Activated B cell treated with CpG ODN at 0.5 μM for 24 hours (primary cell): ENCODE measurements around the gene ZNF71. TPM values are rescaled to one million over a fixed set of nuclear protein-coding genes. Genes with fewer than 3 reads are reported as not detected.
"Not testable (repeated sequence)": the region's sequence is repeated elsewhere in the genome, so short reads cannot be mapped to it uniquely, and the experiment has no call there.

Source experiments
- ATAC-seq: fragments of 200-7000 bp; cut with Tn5 transposase; one replicate; pipeline ENCODE4 v1.10.0; 2021; ENCODE audit warnings: low read depth, mild to moderate bottlenecking, moderate library complexity
- CTCF ChIA-PET: fragments of 350-600 bp; sonication (Branson Sonifier 250); formaldehyde crosslinking; loops from one replicate; lab custom pipeline; 2021; ENCODE audit warnings: antibody characterized with exemption; lab: Charles Lee
- POLR2A ChIA-PET: fragments of 350-600 bp; sonication (Branson Sonifier 250); formaldehyde crosslinking; loops from one replicate; lab custom pipeline; 2021; ENCODE audit warnings: antibody characterized with exemption; lab: Charles Lee
- DNase-seq: peaks from one replicate; pipeline ENCODE4 v3.0.0; 2022
- H3K27ac Mint-ChIP-seq: one replicate; pipeline ENCODE4 v1.8.0; 2020; ENCODE audit warnings: mixed read lengths
- H3K27me3 Mint-ChIP-seq: one replicate; pipeline ENCODE4 v1.8.0; 2021; ENCODE audit warnings: mixed read lengths
- H3K36me3 Mint-ChIP-seq: one replicate; pipeline ENCODE4 v1.8.0; 2021; ENCODE audit warnings: low read depth, mixed read lengths
- H3K4me1 Mint-ChIP-seq: one replicate; pipeline ENCODE4 v1.8.0; 2021; ENCODE audit warnings: mixed read lengths
- H3K4me3 Mint-ChIP-seq: one replicate; pipeline ENCODE4 v1.8.0; 2020; ENCODE audit warnings: mild to moderate bottlenecking, mixed read lengths
- H3K9me3 Mint-ChIP-seq: one replicate; pipeline ENCODE4 v1.8.0; 2020; ENCODE audit warnings: mixed read lengths
- CTCF ChIP-seq: fragments of 200-600 bp; IDR thresholded peaks from one replicate; pipeline ENCODE4 v1.8.0; 2022; ENCODE audit warnings: antibody characterized with exemption, mild to moderate bottlenecking
- intact Hi-C: fragments of 100-400 bp; cut with micrococcal nuclease; formaldehyde crosslinking; loops from one replicate; pipeline ENCODE4 v1.15.1; 2024
- total RNA-seq: library from RNA; stranded (reverse); gene quantifications from 2 replicates; pipeline ENCODE4 v1.2.3, GENCODE V29; 2022

Gene ZNF71
- total RNA-seq, 1 donor from 2014 or later = 6.7 TPM

- Mint-ChIP-seq H3K36me3 (peaks cover 32% of the 10 kb centered on the region), H3K4me3 (no peak overlapping the region), H3K4me1 (peaks cover 16% of the 10 kb centered on the region), H3K9me3 (peaks cover 5% of the 10 kb centered on the region), H3K27ac (no peak overlapping the region), H3K27me3 (no peaks in the 10 kb centered on the region)
- no peak for ATAC-seq
- no peak for TF ChIP-seq CTCF
- intact Hi-C loops = no loop called here
- POLR2A ChIA-PET = no interaction called here
- CTCF ChIA-PET = no interaction called here
- no peak for DNase-seq
These were observed 72.3 kb downstream of the ZNF71 start for GRCh38 chr19:56667311-56667870.

GRCh38 chr19:56668676-56669075 lies 73.6 kb downstream of the ZNF71 start:
- TF ChIP-seq CTCF = no peak
- DNase-seq (no peak), ATAC-seq (no peak)
- Mint-ChIP-seq H3K4me3 (no peak overlapping the region), H3K27ac (no peak overlapping the region), H3K27me3 (no peaks in the 10 kb centered on the region), H3K9me3 (peaks cover 3% of the 10 kb centered on the region), H3K36me3 (peaks cover 28% of the 10 kb centered on the region), H3K4me1 (peaks cover 16% of the 10 kb centered on the region)
- ChIA-PET POLR2A (no interaction called here), CTCF (no interaction called here)
- intact Hi-C loops = no loop called here

- Mint-ChIP-seq H3K27me3 (no peaks in the 10 kb centered on the region), H3K4me1 (peaks cover 16% of the 10 kb centered on the region), H3K27ac (no peak overlapping the region), H3K36me3 (peaks cover 12% of the 10 kb centered on the region), H3K9me3 (no peaks in the 10 kb centered on the region), H3K4me3 (peak overlapping the region; percentile 94)
- POLR2A ChIA-PET = interaction anchor here (1.4 kb wide), 1 partner anchor 10 kb away, joined by 5 read pairs; no protein-coding TSS in a partner anchor
- no peak for DNase-seq
- ATAC-seq = no peak
- TF ChIP-seq CTCF = no peak
- intact Hi-C loops = loop anchor here (5.0 kb wide), 1 partner anchor 193 kb away; the partner anchor contains the start of gene ZNF667
- CTCF ChIA-PET = no interaction called here
These were observed 75.4 kb downstream of the ZNF71 start for GRCh38 chr19:56670401-56670960.

- ATAC-seq = peak; percentile 30
- DNase-seq = no peak
- TF ChIP-seq CTCF = no peak
- ChIA-PET POLR2A (interaction anchor here (0.7 to 1.4 kb wide), 4 partner anchors 11 to 888 kb away, joined by 3 to 6 read pairs (median 4); partner anchors contain the start of gene ZFP28), CTCF (no interaction called here)
- Mint-ChIP-seq H3K27me3 (no peaks in the 10 kb centered on the region), H3K27ac (peak overlapping the region; percentile 84), H3K9me3 (no peaks in the 10 kb centered on the region), H3K4me1 (peaks cover 16% of the 10 kb centered on the region), H3K4me3 (peak overlapping the region; percentile 94), H3K36me3 (peaks cover 12% of the 10 kb centered on the region)
- intact Hi-C loops = loop anchor here (1.0 to 5.0 kb wide), 5 partner anchors 76 to 278 kb away; partner anchors contain the start of genes ZFP28, ZNF582, ZNF583 and ZNF667
These were observed 76.0 kb downstream of the ZNF71 start for GRCh38 chr19:56670961-56671612.

GRCh38 chr19:56671613-56671994 lies 76.5 kb downstream of the ZNF71 start, which contains the start of gene ZNF835:
Gene ZNF835 (minus strand): TSS chr19:56671757. CDS start chr19:56665198, 6,559 bp downstream.
- POLR2A ChIA-PET = interaction anchor here (0.5 to 1.4 kb wide), 7 partner anchors 11 to 1056 kb away, joined by 3 to 6 read pairs (median 3); partner anchors contain the start of genes ZFP28, ZNF471 and ZNF671
- peak within 1 kb of the TSS; percentile 94 for H3K4me3 Mint-ChIP-seq
- no peaks in the 10 kb centered on the region for H3K27me3 Mint-ChIP-seq
- peak; percentile 98 for ATAC-seq
- peak within 1 kb of the TSS; percentile 84 for H3K27ac Mint-ChIP-seq
- H3K36me3 Mint-ChIP-seq = peaks cover 12% of the 10 kb centered on the region
- no peaks in the 10 kb centered on the region for H3K9me3 Mint-ChIP-seq
- peak; percentile 91 for DNase-seq
- intact Hi-C loops = loop anchor here (1.0 to 5.0 kb wide), 5 partner anchors 76 to 278 kb away; partner anchors contain the start of genes ZFP28, ZNF582, ZNF583 and ZNF667
- no peak for TF ChIP-seq CTCF
- CTCF ChIA-PET = no interaction called here
- H3K4me1 Mint-ChIP-seq = peaks cover 16% of the 10 kb centered on the region

GRCh38 chr19:56672610-56673009 lies 77.5 kb downstream of the ZNF71 start:
- CTCF ChIA-PET, H3K4me3 Mint-ChIP-seq, H3K27me3 Mint-ChIP-seq, H3K9me3 Mint-ChIP-seq, DNase-seq, H3K27ac Mint-ChIP-seq, ATAC-seq: not testable (repeated sequence)
- Mint-ChIP-seq H3K36me3 (peaks cover 12% of the 10 kb centered on the region), H3K4me1 (peaks cover 16% of the 10 kb centered on the region)
- intact Hi-C loops = loop anchor here (5.0 kb wide), 1 partner anchor 195 kb away; the partner anchor contains the start of gene ZNF667
- POLR2A ChIA-PET = interaction anchor here (1.1 kb wide), 1 partner anchor 165 kb away, joined by 3 read pairs; the partner anchor contains the start of gene ZNF471
